PC-9 (cell line): ENCODE measurements around the gene TSC22D3. TPM values are rescaled to one million over a fixed set of nuclear protein-coding genes. Genes with fewer than 3 reads are reported as not detected.

Source experiments
- BruUV-seq: library from RNA; stranded (reverse); fragments of 400-500 nt; replicated peaks from 2 replicates; lab custom pipeline; 2021; lab: Mats Ljungman, UMichigan
- CTCF ChIA-PET: fragments of 300-600 bp; sonication (Branson Sonifier 250); formaldehyde crosslinking; loops from one replicate; lab custom pipeline; 2022; ENCODE audit warnings: antibody characterized with exemption; lab: Charles Lee
- POLR2A ChIA-PET: fragments of 300-600 bp; sonication (Branson Sonifier 250); formaldehyde crosslinking; loops from one replicate; lab custom pipeline; 2022; ENCODE audit warnings: antibody characterized with exemption; ENCODE audit not compliant: unreplicated experiment; lab: Charles Lee
- DNase-seq, 2 experiments: peaks; one replicate each; pipeline versions ENCODE4 v3.0.0 to v3.0.0-alpha.2; 2015 to 2022; ENCODE audit warnings: mixed read lengths in 1 of 2
- H2AFZ ChIP-seq: fragments of 200-600 bp; sonication (generic); 2 replicates; pipeline ENCODE4 v1.8.1; 2017; ENCODE audit warnings: antibody characterized with exemption
- H3F3A ChIP-seq: fragments of 200-600 bp; sonication (generic); 2 replicates; pipeline ENCODE4 v1.8.1; 2017; ENCODE audit warnings: antibody characterized with exemption, mild to moderate bottlenecking, low read depth; ENCODE audit not compliant: insufficient read depth
- H3K27ac ChIP-seq: fragments of 200-600 bp; sonication (generic); 2 replicates; pipeline ENCODE4 v1.6.1; 2016; ENCODE audit warnings: mixed run types
- H3K27me3 ChIP-seq: fragments of 200-600 bp; sonication (generic); 2 replicates; pipeline ENCODE4 v1.6.1; 2016; ENCODE audit warnings: low read depth, mixed run types; ENCODE audit not compliant: insufficient read depth
- H3K36me3 ChIP-seq: fragments of 200-600 bp; sonication (generic); 2 replicates; pipeline ENCODE4 v1.6.1; 2016; ENCODE audit warnings: low read depth, mixed run types
- H3K4me1 ChIP-seq: fragments of 200-600 bp; sonication (generic); replicated peaks from 2 replicates; pipeline ENCODE4 v1.6.1; 2016; ENCODE audit warnings: mixed run types; ENCODE audit not compliant: insufficient read depth
- H3K4me2 ChIP-seq: fragments of 200-600 bp; sonication (generic); 2 replicates; pipeline ENCODE4 v1.6.1; 2017; ENCODE audit warnings: mixed run types
- H3K4me3 ChIP-seq: fragments of 200-600 bp; sonication (generic); 2 replicates; pipeline ENCODE4 v1.6.1; 2016; ENCODE audit warnings: mixed run types
- H3K79me2 ChIP-seq: fragments of 200-600 bp; sonication (generic); 2 replicates; pipeline ENCODE4 v1.6.1; 2017; ENCODE audit warnings: low read depth, mixed run types
- H3K9me2 ChIP-seq: fragments of 200-600 bp; sonication (generic); 2 replicates; pipeline ENCODE4 v1.8.1; 2017; ENCODE audit warnings: mild to moderate bottlenecking; ENCODE audit not compliant: insufficient read depth
- H3K9me3 ChIP-seq: fragments of 200-600 bp; sonication (generic); 2 replicates; pipeline ENCODE4 v1.8.1; 2016; ENCODE audit warnings: low read depth; ENCODE audit not compliant: insufficient read depth
- H4K20me1 ChIP-seq: fragments of 200-600 bp; sonication (generic); 2 replicates; pipeline ENCODE4 v1.8.1; 2017; ENCODE audit not compliant: insufficient read depth
- CTCF ChIP-seq: fragments of 200-600 bp; sonication (generic); conservative IDR thresholded peaks from 2 replicates; pipeline ENCODE4 v1.6.1; 2017; ENCODE audit warnings: mixed run types, antibody characterized with exemption, mild to moderate bottlenecking, moderate library complexity
- EZH2 ChIP-seq: fragments of 200-600 bp; sonication (generic); IDR thresholded peaks from 2 replicates; pipeline ENCODE4 v1.8.0; 2017; ENCODE audit warnings: antibody characterized with exemption, low read depth
- intact Hi-C: fragments of 100-400 bp; cut with micrococcal nuclease; formaldehyde crosslinking; loops from one replicate; pipeline ENCODE4 v1.10.0; 2022; ENCODE audit not compliant: unreplicated experiment
- total RNA-seq: library from RNA; stranded (reverse); gene quantifications from 2 replicates; pipeline ENCODE4 v1.2.3, GENCODE V29; 2021

TSC22D3 gene
- total RNA-seq, 1 experiment from 2014 or later = 43.9 TPM

GRCh38 chrX:107684956-107685385 is 90.6 kb downstream of the TSC22D3 start:
- Histone ChIP-seq H2AFZ (no peak overlapping the region), H3K4me3 (no peak overlapping the region), H3K79me2 (no peaks in the 10 kb centered on the region), H4K20me1 (no peaks in the 10 kb centered on the region), H3K4me2 (peak overlapping the region; percentile 32; the same call in 1 of the 2 replicates), H3K9me3 (no peaks in the 10 kb centered on the region), H3K9me2 (no peaks in the 10 kb centered on the region), H3K27me3 (no peaks in the 10 kb centered on the region), H3K36me3 (no peaks in the 10 kb centered on the region), H3F3A (peaks cover 9% of the 10 kb centered on the region; the same call in 1 of the 2 replicates), H3K4me1 (peaks cover 47% of the 10 kb centered on the region), H3K27ac (peak overlapping the region; percentile 32)
- TF ChIP-seq EZH2 = no peak
- no peak for TF ChIP-seq CTCF
- ChIA-PET CTCF (interaction anchor here (0.6 to 1.0 kb wide), 5 partner anchors 8 to 32 kb away, joined by 3 to 7 read pairs (median 6); no protein-coding TSS in a partner anchor), POLR2A (interaction anchor here (0.6 to 0.8 kb wide), 2 partner anchors 32 to 47 kb away, joined by 3 to 7 read pairs; no protein-coding TSS in a partner anchor)
- BruUV-seq = no TSS peak
- peak; percentile 73 to 88 for DNase-seq
- intact Hi-C loops = no loop called here

GRCh38 chrX:107683931-107684330 is 91.7 kb downstream of the TSC22D3 start:
- Histone ChIP-seq H3K4me3 (no peak overlapping the region), H3K36me3 (no peaks in the 10 kb centered on the region), H2AFZ (no peak overlapping the region), H3K27ac (no peak overlapping the region), H3K4me2 (no peak overlapping the region), H3K79me2 (no peaks in the 10 kb centered on the region), H4K20me1 (no peaks in the 10 kb centered on the region), H3K27me3 (no peaks in the 10 kb centered on the region), H3K9me2 (no peaks in the 10 kb centered on the region), H3F3A (peaks cover 9% of the 10 kb centered on the region; the same call in 1 of the 2 replicates), H3K9me3 (no peaks in the 10 kb centered on the region), H3K4me1 (peaks cover 47% of the 10 kb centered on the region)
- POLR2A ChIA-PET = no interaction called here
- no TSS peak for BruUV-seq
- intact Hi-C loops = no loop called here
- peak in 1 of 2 experiments; percentile 23 for DNase-seq
- TF ChIP-seq EZH2 = no peak
- no peak for TF ChIP-seq CTCF
- CTCF ChIA-PET = no interaction called here

- Histone ChIP-seq H3K79me2 (no peaks in the 10 kb centered on the region), H3K27ac (no peak overlapping the region), H3K9me2 (no peaks in the 10 kb centered on the region), H2AFZ (no peak overlapping the region), H4K20me1 (no peaks in the 10 kb centered on the region), H3K27me3 (no peaks in the 10 kb centered on the region), H3K4me1 (peaks cover 47% of the 10 kb centered on the region), H3K36me3 (no peaks in the 10 kb centered on the region), H3K4me3 (no peak overlapping the region), H3K9me3 (no peaks in the 10 kb centered on the region), H3F3A (peaks cover 9% of the 10 kb centered on the region; the same call in 1 of the 2 replicates), H3K4me2 (no peak overlapping the region)
- DNase-seq = peak in 1 of 2 experiments; percentile 33
- no TSS peak for BruUV-seq
- CTCF ChIA-PET = no interaction called here
- TF ChIP-seq EZH2 = no peak
- no peak for TF ChIP-seq CTCF
- intact Hi-C loops = no loop called here
- POLR2A ChIA-PET = no interaction called here
These were observed 92.3 kb downstream of the TSC22D3 start for GRCh38 chrX:107683124-107683895.
